ENCODE results near the gene ANKFN1.

ANKFN1 gene

GRCh38 chr17:56152874-56153602 lies at the start of gene ANKFN1:
Gene ANKFN1, plus strand, starts transcription at chr17:56153475. Its CDS starts 59,193 bp downstream, at chr17:56212668.
- DNase-seq = no peak

- DNase-seq = no peak
Observed at GRCh38 chr17:56108811-56109284, 44.4 kb upstream of the ANKFN1 start.

- DNase-seq = no peak
Observed at GRCh38 chr17:56109836-56110235, 43.4 kb upstream of the ANKFN1 start.

- DNase-seq = no peak
Observed at GRCh38 chr17:56110463-56111135, 42.7 kb upstream of the ANKFN1 start.

- no peak for DNase-seq
Observed at GRCh38 chr17:56111706-56112485, 41.4 kb upstream of the ANKFN1 start.

- no peak for DNase-seq
Observed at GRCh38 chr17:56113486-56113885, 39.8 kb upstream of the ANKFN1 start.

GRCh38 chr17:56114469-56114868 lies 38.8 kb upstream of the ANKFN1 start:
- no peak for DNase-seq

GRCh38 chr17:56119191-56119590 lies 34.1 kb upstream of the ANKFN1 start:
- no peak for DNase-seq

- no peak for DNase-seq
Observed at GRCh38 chr17:56119936-56120335, 33.3 kb upstream of the ANKFN1 start.

- no peak for DNase-seq
Observed at GRCh38 chr17:56121191-56122051, 31.9 kb upstream of the ANKFN1 start.

- DNase-seq = peak; percentile 3
Observed at GRCh38 chr17:56125830-56126819, 27.1 kb upstream of the ANKFN1 start.

GRCh38 chr17:56130026-56130425 lies 23.2 kb upstream of the ANKFN1 start:
- no peak for DNase-seq

GRCh38 chr17:56130631-56131030 lies 22.6 kb upstream of the ANKFN1 start:
- no peak for DNase-seq

- DNase-seq = no peak
Observed at GRCh38 chr17:56131431-56131830, 21.8 kb upstream of the ANKFN1 start.

GRCh38 chr17:56136301-56136700 lies 17.0 kb upstream of the ANKFN1 start:
- no peak for DNase-seq

- no peak for DNase-seq
Observed at GRCh38 chr17:56141046-56141839, 12.0 kb upstream of the ANKFN1 start.

GRCh38 chr17:56142325-56142724 lies 10.9 kb upstream of the ANKFN1 start:
- DNase-seq = no peak

GRCh38 chr17:56142781-56143180 lies 10.5 kb upstream of the ANKFN1 start:
- DNase-seq = no peak

GRCh38 chr17:56144223-56144622 lies 9.1 kb upstream of the ANKFN1 start:
- DNase-seq = no peak

GRCh38 chr17:56146534-56146933 lies 6.7 kb upstream of the ANKFN1 start:
- no peak for DNase-seq

Measured in activated CD4-positive, alpha-beta T cell treated with anti-CD3 and anti-CD28 coated beads, Interleukin-2, Interleukin-6, amounts not matched to agents 100 ng/mL and 50 ng/mL, durations not matched to agents 16 hours and 8 hours (primary cell).